Measurements from ENCODE around the gene ADCY2. TPM values are rescaled to one million over a fixed set of nuclear protein-coding genes. Genes with fewer than 3 reads are reported as not detected.

Gene ADCY2
- total and polyA plus RNA-seq, 2 experiments from 2014 or later = 2.2 to 4.7 TPM

DNA sequence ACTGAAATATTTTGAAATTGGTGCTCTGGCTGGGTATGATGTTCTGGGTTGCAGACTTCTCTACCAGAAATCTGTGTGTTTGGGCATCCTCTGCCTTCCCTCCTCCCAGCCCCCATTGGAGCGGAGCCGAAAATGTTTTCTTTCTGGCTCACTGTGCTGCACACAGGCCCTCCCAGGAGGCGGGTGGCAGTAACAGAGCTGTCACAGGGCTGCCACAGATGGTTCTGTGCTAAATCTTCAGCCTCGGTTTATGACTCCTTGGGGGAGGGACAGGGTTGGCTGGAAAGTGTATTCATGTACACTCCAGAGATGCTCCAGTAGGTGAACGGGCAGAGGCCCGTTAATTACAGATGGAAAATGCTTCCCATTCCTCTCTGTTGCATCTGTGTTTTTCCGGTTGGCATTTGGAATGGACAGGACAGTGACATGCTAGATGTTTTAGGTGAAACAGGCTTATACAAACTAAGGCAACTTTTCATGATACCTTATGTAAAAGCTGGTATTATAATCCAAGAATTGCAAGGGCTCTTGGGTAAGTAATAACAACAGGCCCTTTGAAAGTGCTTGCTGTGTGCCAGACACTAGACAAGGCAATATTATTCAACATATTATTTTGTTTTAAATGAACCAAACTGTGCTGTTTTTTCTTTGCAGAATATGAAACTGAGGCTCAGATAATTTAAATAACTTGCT, 180.2 kb downstream of the ADCY2 start:
- Histone ChIP-seq H3K9me3 (ENCODE audit: low read depth) (no peaks in the 10 kb centered on the region), H3K36me3 (no peaks in the 10 kb centered on the region), H3K4me3 (no peak overlapping the region), H3K27ac (no peak overlapping the region), H3K4me1 (ENCODE audit: low read depth) (no peaks in the 10 kb centered on the region), H3K27me3 (no peaks in the 10 kb centered on the region)
- TF ChIP-seq CTCF (IDR thresholded peaks at IDR 0.05; ENCODE audit: low read depth, low read length) = no peak
- DNase-seq (ENCODE audit: low read depth in 1 of 2, low spot score in 1 of 2) = no peak

GRCh38 chr5:7577381-7577780, 181.4 kb downstream of the ADCY2 start:
- Histone ChIP-seq H3K4me3 (no peak overlapping the region), H3K36me3 (no peaks in the 10 kb centered on the region), H3K27me3 (no peaks in the 10 kb centered on the region), H3K27ac (no peak overlapping the region), H3K9me3 (ENCODE audit: low read depth) (no peaks in the 10 kb centered on the region), H3K4me1 (ENCODE audit: low read depth) (no peaks in the 10 kb centered on the region)
- no peak for TF ChIP-seq CTCF (IDR thresholded peaks at IDR 0.05; ENCODE audit: low read depth, low read length)
- no peak for DNase-seq (ENCODE audit: low read depth in 1 of 2, low spot score in 1 of 2)

DNA sequence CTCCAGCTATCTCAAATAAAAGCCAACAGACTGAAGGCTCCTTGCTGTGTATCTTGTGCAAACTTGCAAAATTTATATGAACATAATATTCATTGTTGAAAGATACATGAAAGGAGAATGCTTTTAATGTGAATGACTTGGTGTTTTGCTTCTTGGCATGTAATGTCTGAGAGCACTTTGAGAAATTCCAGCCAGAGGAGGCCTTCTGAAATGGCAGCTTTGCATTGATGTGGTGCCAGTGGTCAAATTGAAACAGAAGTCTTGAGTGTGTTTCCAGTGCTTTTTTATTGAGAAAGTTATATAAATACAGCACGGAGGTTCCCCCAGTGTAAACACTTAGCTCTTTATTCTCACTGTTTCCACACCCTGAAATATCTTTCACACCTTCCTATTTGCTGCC, 182.1 kb downstream of the ADCY2 start:
- Histone ChIP-seq H3K27me3 (no peaks in the 10 kb centered on the region), H3K9me3 (ENCODE audit: low read depth) (no peaks in the 10 kb centered on the region), H3K27ac (no peak overlapping the region), H3K4me1 (ENCODE audit: low read depth) (no peaks in the 10 kb centered on the region), H3K36me3 (no peaks in the 10 kb centered on the region), H3K4me3 (no peak overlapping the region)
- no peak for DNase-seq (ENCODE audit: low read depth in 1 of 2, low spot score in 1 of 2)
- TF ChIP-seq CTCF (IDR thresholded peaks at IDR 0.05; ENCODE audit: low read depth, low read length) = no peak

DNA sequence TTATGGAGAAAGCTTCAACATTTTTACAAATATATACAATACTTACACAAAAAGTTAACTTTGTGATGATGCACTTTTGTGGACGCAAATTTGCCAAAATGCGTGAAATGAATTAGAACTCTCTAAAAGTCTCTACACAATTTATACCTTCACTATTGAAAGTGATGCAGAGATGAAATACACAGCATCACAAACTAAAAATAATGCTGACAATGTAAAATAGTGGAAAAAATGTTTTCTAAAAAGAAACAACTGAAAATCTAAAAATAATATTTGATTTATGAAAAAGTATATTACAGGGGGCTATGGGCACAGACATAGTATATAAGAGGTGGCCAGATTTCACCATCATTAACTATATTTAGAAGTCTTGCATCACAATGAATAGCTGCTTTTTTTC, 188.8 kb downstream of the ADCY2 start:
- H3K9me3 ChIP-seq (ENCODE audit: low read depth) = no peaks in the 10 kb centered on the region
- H3K27me3 ChIP-seq = no peaks in the 10 kb centered on the region
- no peak overlapping the region for H3K27ac ChIP-seq
- H3K4me3 ChIP-seq = no peak overlapping the region
- H3K4me1 ChIP-seq (ENCODE audit: low read depth) = no peaks in the 10 kb centered on the region
- no peak for TF ChIP-seq CTCF (IDR thresholded peaks at IDR 0.05; ENCODE audit: low read depth, low read length)
- DNase-seq (ENCODE audit: low read depth in 1 of 2, low spot score in 1 of 2) = no peak
- H3K36me3 ChIP-seq = no peaks in the 10 kb centered on the region

- Histone ChIP-seq H3K36me3 (no peaks in the 10 kb centered on the region), H3K4me1 (ENCODE audit: low read depth) (no peaks in the 10 kb centered on the region), H3K9me3 (ENCODE audit: low read depth) (no peaks in the 10 kb centered on the region), H3K27ac (no peak overlapping the region), H3K4me3 (no peak overlapping the region), H3K27me3 (no peaks in the 10 kb centered on the region)
- TF ChIP-seq CTCF (IDR thresholded peaks at IDR 0.05; ENCODE audit: low read depth, low read length) = no peak
- no peak for DNase-seq (ENCODE audit: low read depth in 1 of 2, low spot score in 1 of 2)
Measured at GRCh38 chr5:7585807-7586206, 189.9 kb downstream of the ADCY2 start.

Measured in cardiac muscle cell (in vitro differentiated cells and primary cell).